Osteoblast (primary cell): ENCODE results near the gene FIGNL2. TPM values are rescaled to one million over a fixed set of nuclear protein-coding genes. Genes with fewer than 3 reads are reported as not detected.
A peak's percentile ranks its signal among the peaks of the same experiment; 100 is the strongest.

Experiments
- DNase-seq: peaks from one replicate; pipeline ENCODE4 v3.0.0; 2011; ENCODE audit warnings: low spot score, mixed read lengths; ENCODE audit not compliant: insufficient read length; ENCODE audit errors: missing footprints
- H2AFZ ChIP-seq: 2 replicates; pipeline ENCODE4 v1.6.0; 2011; ENCODE audit warnings: mild to moderate bottlenecking, low read length
- H3K27ac ChIP-seq: 2 replicates; pipeline ENCODE4 v1.5.1; 2011; ENCODE audit warnings: mild to moderate bottlenecking, low read depth, low read length, moderate library complexity
- H3K27me3 ChIP-seq: 2 replicates; pipeline ENCODE4 v1.6.0; 2012; ENCODE audit warnings: mild to moderate bottlenecking, control low read depth, inconsistent platforms, low read length, moderate library complexity; ENCODE audit not compliant: insufficient read depth
- H3K36me3 ChIP-seq: 2 replicates; pipeline ENCODE4 v1.5.1; 2011; ENCODE audit warnings: mild to moderate bottlenecking, low read length, control low read depth, moderate library complexity; ENCODE audit not compliant: insufficient read depth
- H3K4me1 ChIP-seq: 2 replicates; pipeline ENCODE4 v1.5.1; 2011; ENCODE audit warnings: mild to moderate bottlenecking, low read length, control low read depth, moderate library complexity; ENCODE audit not compliant: insufficient read depth
- H3K4me2 ChIP-seq: 2 replicates; pipeline ENCODE4 v1.6.0; 2011; ENCODE audit warnings: mild to moderate bottlenecking, low read length; ENCODE audit not compliant: insufficient read depth
- H3K4me3 ChIP-seq: fragments of 200-600 bp; sonication (generic); 3 replicates; pipeline ENCODE4 v1.5.1; 2012; ENCODE audit warnings: mild to moderate bottlenecking, low read length, inconsistent platforms; ENCODE audit not compliant: insufficient read depth
- H3K79me2 ChIP-seq: 2 replicates; pipeline ENCODE4 v1.6.0; 2012; ENCODE audit warnings: mild to moderate bottlenecking, low read length, control low read depth, inconsistent platforms; ENCODE audit not compliant: insufficient read depth
- H3K9me3 ChIP-seq: 2 replicates; pipeline ENCODE4 v1.5.1; 2011; ENCODE audit warnings: low read depth, low read length, control low read depth
- H4K20me1 ChIP-seq: 2 replicates; pipeline ENCODE4 v1.6.0; 2012; ENCODE audit warnings: mild to moderate bottlenecking, low read length, control low read depth; ENCODE audit not compliant: insufficient read depth
- total RNA-seq: library from RNA; depleted of rRNA; stranded (reverse); fragments of >200 nt; gene quantifications from 2 replicates; pipeline ENCODE4 v1.2.3, GENCODE V29; 2012
- TF ChIP-seq, protein P1 (sequence below): IDR thresholded peaks from 2 replicates; pipeline ENCODE4 v1.5.1; 2011; ENCODE audit warnings: mild to moderate bottlenecking, low read depth, low read length, moderate library complexity; ENCODE audit errors: extremely low read depth

The FIGNL2 gene
- total RNA-seq, 1 donor, result 0.36 TPM

DNA sequence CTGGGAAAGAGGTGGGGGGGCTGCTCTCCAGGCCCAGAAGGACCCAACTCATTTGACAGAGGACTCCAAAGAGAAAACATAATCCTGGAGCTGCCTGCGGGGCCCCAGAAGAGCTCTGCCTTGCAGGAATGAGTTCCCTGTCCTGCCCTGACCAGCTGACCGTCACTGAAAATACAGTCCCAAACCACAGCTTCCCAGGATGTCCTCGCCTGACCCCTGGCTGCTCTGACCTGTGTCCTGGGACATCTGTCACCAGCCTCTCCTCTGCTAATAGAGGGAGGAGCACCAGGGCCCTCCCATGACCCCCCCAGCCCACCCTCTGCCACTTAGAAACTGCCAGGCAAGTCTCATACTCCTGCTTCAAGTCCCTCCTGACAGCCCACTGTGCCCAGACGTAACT, 9.8 kb downstream of the FIGNL2 start:
- no peak overlapping the region for H3K4me2 ChIP-seq

DNA sequence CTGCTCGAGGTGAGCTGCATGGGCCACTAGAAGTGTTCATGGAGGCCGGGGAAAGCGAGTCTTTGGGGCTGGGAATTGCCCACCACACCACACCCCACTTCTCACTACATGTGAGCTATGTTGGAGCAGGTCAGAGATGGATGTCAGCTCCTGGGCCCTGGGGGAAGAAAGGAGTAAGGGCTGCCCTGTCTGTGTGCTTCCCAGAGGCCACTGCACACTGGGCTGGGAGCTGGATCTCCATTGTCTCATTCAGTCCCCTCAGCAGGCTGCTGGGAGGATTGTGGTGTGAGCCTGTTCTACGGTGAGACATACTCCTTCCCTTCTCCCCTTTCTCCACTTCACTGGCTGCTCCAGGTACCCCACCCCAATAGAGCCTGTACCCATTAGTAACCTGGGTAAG, 10.5 kb downstream of the FIGNL2 start:
- Histone ChIP-seq H3K4me3 (no peak overlapping the region), H3K4me1 (no peaks in the 10 kb centered on the region), H3K36me3 (no peaks in the 10 kb centered on the region), H3K79me2 (no peaks in the 10 kb centered on the region), H2AFZ (no peak overlapping the region), H3K27me3 (peaks cover 69% of the 10 kb centered on the region), H4K20me1 (peaks cover 2% of the 10 kb centered on the region), H3K9me3 (no peaks in the 10 kb centered on the region), H3K4me2 (no peak overlapping the region), H3K27ac (no peak overlapping the region)
- TF ChIP-seq, protein P1, sequence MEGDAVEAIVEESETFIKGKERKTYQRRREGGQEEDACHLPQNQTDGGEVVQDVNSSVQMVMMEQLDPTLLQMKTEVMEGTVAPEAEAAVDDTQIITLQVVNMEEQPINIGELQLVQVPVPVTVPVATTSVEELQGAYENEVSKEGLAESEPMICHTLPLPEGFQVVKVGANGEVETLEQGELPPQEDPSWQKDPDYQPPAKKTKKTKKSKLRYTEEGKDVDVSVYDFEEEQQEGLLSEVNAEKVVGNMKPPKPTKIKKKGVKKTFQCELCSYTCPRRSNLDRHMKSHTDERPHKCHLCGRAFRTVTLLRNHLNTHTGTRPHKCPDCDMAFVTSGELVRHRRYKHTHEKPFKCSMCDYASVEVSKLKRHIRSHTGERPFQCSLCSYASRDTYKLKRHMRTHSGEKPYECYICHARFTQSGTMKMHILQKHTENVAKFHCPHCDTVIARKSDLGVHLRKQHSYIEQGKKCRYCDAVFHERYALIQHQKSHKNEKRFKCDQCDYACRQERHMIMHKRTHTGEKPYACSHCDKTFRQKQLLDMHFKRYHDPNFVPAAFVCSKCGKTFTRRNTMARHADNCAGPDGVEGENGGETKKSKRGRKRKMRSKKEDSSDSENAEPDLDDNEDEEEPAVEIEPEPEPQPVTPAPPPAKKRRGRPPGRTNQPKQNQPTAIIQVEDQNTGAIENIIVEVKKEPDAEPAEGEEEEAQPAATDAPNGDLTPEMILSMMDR, result no peak
- DNase-seq, result peak; percentile 54

More for the DNA sequence above, 9.8 kb downstream of the FIGNL2 start:
- Histone ChIP-seq H3K9me3 (no peaks in the 10 kb centered on the region), H3K27ac (no peak overlapping the region), H3K27me3 (peaks cover 64% of the 10 kb centered on the region), H3K79me2 (no peaks in the 10 kb centered on the region), H3K4me1 (no peaks in the 10 kb centered on the region), H2AFZ (no peak overlapping the region), H3K36me3 (no peaks in the 10 kb centered on the region), H4K20me1 (peaks cover 2% of the 10 kb centered on the region), H3K4me3 (no peak overlapping the region)
- DNase-seq, result peak; percentile 26
- TF ChIP-seq, protein P1, result no peak

DNA sequence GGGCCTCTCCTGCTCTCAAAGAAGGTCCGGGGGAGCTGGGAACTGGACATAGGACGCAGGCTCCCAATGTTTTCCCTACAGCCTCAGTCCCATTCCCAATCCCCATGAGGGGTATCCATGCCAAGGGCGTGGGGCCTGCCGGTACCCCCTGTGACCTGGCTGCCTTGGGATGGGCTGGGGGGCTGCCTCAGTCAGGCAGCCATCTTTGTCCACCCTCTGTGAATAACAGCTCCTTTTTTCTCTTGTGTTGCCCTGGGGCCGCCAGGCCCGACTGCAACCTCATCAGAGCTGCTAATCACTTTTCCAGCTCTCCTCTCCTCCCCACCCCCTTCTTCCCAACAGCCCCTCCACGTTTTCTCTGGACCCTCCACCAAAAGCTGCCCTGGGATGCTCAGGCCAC, 11.2 kb downstream of the FIGNL2 start:
- H3K27me3 ChIP-seq, result peaks cover 69% of the 10 kb centered on the region
- H3K36me3 ChIP-seq, result no peaks in the 10 kb centered on the region
- no peak overlapping the region for H3K27ac ChIP-seq
- H4K20me1 ChIP-seq, result peaks cover 2% of the 10 kb centered on the region
- H2AFZ ChIP-seq, result no peak overlapping the region
- H3K79me2 ChIP-seq, result no peaks in the 10 kb centered on the region
- H3K4me3 ChIP-seq, result no peak overlapping the region
- H3K4me2 ChIP-seq, result no peak overlapping the region
- no peaks in the 10 kb centered on the region for H3K4me1 ChIP-seq
- H3K9me3 ChIP-seq, result no peaks in the 10 kb centered on the region
- DNase-seq, result no peak
- TF ChIP-seq, protein P1, result no peak

DNA sequence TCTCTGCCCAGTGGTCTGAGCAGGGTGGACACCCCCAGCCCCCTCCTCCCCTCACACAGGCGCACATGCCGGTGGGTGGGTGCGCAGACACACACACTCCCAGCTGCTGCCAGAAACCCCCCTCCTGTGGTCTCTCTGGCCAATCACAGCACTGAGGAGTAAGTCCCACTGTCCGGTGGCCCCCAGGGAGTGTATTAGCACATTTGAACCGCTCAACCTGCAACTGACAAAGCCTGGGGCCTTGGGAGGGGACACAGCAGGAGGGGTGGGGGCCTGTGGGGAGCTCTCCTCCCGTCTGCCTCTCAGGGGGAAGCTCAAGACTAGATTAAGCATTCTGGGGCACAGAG, 11.7 kb downstream of the FIGNL2 start:
- Histone ChIP-seq H3K4me3 (no peak overlapping the region), H3K4me1 (no peaks in the 10 kb centered on the region), H3K27ac (no peak overlapping the region), H3K27me3 (peaks cover 68% of the 10 kb centered on the region), H2AFZ (no peak overlapping the region), H3K36me3 (no peaks in the 10 kb centered on the region), H4K20me1 (peaks cover 2% of the 10 kb centered on the region), H3K79me2 (no peaks in the 10 kb centered on the region), H3K9me3 (no peaks in the 10 kb centered on the region), H3K4me2 (no peak overlapping the region)
- DNase-seq, result peak; percentile 65
- TF ChIP-seq, protein P1, result no peak
